GM19397 (cell line): ENCODE results near the gene PANK3.
"Not testable (repeated sequence)": the region's sequence is repeated elsewhere in the genome, so short reads cannot be mapped to it uniquely, and the experiment has no call there.

Experiments
- ATAC-seq: cut with Tn5 transposase; IDR thresholded peaks from one replicate; pipeline ENCODE4 v1.9.1; 2021; ENCODE audit warnings: mild to moderate bottlenecking, moderate library complexity; ENCODE audit not compliant: unreplicated experiment

The PANK3 gene

DNA sequence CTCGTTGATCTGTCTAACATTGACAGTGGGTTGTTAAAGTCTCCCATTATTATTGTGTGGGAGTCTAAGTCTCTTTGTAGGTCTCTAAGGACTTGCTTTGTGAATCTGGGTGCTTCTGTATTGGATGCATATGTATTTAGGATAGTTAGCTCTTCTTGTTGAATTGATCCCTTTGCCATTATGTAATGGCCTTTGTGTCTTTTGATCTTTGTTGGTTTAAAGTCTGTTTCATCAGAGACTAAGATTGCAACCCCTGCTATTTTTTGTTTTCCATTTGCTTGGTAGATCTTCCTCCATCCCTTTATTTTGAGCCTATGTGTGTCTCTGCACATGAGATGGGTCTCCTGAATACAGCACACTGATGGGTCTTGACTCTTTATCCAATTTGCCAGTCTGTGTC, 17.0 kb upstream of the PANK3 start:
- ATAC-seq, result not testable (repeated sequence)

DNA sequence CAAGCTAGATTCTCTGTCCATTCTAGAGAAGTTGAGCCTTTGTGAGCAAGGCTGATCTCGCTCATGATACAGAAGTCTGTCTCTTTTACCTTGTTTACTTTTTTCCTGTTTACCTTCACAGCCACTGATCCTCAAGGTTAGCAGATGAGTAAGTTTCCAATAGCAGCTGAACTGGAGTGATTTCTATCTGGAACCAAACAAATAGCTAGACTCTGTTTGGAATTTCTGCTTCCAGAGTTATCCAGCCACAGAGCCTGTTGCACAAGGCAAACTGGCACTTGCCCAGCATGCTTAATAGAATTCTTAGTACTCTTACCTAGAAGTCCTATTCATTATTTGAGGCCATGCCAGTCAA, 12.8 kb upstream of the PANK3 start:
- ATAC-seq, result no peak

DNA sequence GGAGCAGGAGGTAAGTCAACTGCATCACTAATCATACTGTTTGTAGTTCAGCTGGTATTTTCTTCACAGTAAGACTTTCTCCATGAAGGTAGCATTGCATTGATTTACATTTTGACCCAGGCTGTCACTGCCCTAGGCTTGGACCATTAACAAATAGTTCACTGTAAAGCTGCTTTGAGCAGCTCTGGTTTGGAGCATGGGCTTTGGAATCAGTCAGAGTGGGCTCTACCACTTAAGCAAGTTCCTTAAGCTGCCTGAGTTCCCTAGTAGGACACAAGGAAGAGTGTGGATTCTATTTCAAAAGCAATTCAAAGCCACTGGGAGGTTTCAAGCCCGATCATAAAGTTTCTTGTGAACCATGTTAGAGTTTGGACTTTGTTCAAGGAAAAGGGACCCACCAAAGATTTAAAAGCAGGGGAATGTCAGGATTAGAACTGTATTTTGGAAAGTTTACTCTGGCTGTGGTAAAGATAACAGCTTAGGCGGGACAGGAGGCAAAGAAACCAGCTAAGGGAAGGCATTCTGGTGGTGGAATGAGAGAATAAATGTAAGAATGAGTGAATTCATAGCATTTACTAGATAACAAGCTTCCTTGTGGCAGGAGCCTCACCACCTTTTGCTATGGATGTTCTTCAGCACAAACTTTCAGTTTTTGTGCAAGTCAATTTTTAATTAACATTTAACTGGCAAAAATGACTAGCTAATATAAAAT, 12.3 kb upstream of the PANK3 start:
- ATAC-seq, result no peak

DNA sequence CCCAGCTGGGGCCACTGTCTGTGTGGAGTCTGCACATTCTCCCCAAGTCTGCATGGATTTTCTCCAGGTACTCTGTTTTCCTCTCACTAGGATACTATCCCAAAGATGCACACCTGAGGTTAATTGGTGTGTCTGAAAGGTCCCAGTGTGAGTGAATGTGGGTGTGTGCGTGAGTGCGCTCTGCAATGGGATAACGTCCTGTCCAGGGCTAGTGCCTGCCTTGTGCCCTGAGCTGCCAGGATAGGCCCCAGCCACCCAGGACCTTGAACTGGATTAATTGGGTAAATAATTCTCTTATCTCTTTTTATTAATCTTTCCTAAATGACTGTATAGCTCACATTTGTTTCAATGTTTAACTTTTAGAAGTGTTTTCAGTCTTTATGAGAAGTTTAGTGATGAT, 11.5 kb upstream of the PANK3 start:
- ATAC-seq, result no peak

DNA sequence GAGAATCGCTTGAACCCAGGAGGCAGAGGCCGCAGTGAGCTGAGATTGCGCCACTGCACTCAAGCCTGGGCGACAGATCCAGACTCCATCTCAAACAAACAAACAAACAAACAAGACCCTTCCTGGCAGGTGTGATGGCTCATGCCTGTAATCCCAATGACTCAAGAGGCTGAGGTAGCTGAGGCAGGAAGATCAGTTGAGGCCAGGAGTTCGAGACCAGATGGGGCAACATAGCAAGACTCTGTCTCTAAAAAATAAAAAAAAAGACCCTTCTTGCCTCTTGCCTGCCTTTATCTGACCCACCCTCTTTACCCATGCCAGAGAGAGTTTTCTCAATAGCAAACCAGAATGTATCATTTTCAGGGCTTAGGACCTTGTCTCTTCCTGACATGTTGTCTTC, 8.8 kb upstream of the PANK3 start:
- no peak for ATAC-seq

DNA sequence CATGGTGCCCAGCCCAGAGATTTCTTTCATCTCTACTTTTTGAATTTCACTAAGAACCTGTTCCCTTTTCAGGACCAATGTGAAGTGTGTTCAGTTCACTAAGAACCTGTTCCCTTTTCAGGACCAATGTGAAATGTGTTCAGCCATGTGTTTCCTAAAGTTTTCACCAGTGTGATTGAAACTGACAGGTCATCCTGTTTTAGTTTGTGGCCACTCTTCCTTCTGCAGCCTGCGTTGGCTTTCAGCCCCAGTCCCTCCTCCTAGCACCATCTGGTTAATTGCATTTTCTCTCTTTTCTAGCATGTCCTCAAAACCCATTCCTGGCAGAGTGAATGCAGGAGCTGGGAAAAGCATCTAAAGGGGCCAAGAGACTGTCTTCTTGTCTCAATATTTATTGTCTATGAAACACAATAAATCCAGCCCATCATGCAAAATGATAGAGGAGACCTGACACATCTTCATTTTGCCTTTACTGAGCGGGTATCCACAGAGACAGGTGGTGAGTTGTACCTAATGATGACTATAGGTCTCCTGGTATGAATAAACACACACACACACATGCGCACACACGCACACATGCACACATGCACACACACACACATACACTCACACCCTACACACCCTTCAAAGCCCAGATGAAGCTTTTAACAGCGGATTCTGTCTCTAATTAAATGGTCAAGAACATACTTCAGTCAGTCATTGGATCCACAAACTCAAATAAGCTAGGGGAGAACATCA, 6.1 kb upstream of the PANK3 start:
- ATAC-seq, result no peak

DNA sequence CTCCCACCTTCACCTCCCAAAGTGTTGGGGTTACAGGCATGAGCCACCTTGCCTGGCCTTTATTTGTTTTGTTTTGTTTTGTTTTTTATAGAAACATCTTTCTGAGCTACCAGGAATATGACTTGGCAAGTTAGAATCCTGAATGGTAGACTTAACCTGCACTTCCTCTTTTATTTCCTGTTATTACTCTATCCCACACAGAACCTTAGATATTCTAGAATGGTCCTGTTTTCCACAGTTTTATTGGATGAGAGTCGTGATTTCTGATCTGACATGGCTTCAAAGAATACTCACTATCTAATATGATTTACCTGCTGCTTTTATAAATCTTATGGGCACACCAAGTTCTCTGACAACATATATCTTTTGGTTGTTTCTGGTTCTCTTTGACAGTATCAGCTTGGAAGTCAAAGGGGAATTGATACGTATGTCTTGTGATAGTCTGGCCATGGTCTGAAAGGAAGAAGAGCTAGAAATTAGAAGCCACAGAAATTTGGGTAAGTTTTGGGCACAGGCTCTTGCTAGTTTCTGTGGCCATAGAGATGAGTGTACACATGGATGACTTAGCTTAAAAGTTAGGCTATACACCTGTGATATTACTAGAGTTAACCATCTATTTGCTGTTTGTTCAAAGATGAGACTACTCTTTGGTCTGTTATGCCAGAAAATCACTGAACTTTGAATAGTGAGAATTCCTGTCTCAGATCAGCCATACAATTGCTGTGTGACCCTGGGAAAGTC, 4.7 kb upstream of the PANK3 start:
- ATAC-seq, result peak; percentile 16

DNA sequence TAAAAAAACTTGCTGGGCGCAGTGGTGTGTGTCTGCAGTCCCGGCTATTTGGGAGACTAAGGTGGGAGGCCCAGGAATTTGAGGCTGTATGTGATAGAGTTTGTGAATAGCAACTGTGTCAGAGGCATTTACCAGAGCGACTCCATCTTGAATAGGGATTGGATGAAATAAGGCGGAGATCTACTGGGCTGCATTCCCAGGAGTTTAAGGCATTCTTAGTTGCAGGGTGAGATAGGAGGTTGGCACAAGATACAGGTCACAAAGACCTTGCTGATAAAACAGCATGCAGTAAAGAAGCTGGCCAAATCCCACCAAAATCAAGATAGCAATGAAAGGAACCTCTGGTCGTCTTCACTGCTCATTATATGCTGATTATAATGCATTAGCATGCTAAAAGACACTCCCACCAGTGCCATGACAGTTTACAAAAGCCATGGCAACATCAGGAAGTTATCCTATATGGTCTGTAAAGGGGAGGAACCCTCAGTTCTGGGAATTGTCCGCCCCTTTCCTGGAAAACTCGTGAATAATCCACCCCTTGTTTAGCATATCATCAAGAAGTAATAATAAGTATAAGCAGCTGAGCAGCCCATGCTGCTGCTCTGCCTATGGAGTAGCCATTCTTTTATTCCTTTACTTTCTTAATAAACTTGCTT, 1.8 kb upstream of the PANK3 start:
- not testable (repeated sequence) for ATAC-seq

DNA sequence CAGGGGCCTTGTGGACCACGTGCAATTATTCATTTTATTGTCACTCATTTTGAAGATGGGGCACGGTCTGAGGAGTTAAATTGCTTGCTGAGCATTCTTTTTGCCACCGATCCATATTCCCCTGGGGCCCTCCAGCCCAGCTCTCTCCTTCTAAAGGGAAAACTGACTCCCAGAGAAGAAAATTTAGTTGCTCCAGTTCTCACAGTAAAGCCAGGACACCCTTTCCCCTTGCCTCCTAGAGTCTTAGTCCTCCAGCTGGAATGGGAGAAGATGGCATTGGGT, 1.0 kb upstream of the PANK3 start:
- no peak for ATAC-seq

DNA sequence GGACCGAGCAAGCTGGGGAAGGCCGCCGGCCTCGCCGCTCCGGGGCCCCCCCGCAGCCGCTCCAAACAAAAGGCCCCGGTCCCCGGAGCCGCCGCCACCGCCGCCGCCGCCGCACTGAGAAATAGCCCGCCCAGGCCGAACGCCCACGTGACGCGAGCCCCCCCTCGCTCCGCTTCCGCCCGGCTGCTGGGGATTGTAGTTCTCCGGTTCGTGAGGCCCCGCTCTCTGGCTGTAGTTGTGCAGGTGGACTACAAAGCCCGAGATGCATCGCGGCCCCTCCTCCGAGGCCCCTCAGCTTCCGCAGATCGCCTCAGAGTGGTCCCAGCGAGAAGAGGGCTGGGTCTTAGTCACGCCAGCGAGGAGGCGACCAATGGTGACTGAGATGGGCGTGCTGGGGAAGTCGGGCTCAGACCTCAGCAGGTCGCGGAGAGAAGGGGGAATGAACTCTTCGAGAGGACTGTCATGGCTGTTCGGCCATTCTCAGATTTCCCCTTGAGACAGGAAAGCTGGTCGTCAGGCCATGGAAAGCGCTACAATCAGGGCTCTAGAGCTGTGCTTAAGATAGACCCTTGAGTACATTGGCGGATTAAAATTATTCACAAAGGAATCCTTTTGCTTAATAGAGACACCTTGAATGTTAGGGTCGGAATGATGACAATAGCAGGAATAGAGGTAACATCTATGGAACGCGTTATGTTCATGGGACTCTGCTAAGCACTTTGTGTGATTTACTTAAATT, 489 bp upstream of the PANK3 start:
- ATAC-seq, result peak; percentile 94

DNA sequence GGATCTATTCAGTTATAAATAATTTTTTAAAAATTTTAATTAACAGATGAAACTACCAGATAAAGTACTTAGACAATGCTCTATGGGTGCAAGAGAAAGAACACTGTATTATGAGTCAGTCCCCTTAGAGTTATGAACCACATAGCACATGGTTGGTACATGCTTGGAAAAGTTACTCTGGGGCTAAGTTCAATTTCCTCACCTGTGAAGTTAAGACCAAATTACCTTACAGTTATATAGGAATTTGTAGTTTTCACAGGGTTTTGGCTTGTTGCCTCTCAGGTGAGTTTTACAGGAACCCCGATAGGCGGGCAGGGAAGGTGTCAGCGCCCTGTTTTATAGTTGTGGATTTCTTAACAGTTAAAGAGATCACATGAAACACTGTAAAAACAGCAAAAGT, 1.2 kb downstream of the PANK3 start:
- ATAC-seq, result no peak

DNA sequence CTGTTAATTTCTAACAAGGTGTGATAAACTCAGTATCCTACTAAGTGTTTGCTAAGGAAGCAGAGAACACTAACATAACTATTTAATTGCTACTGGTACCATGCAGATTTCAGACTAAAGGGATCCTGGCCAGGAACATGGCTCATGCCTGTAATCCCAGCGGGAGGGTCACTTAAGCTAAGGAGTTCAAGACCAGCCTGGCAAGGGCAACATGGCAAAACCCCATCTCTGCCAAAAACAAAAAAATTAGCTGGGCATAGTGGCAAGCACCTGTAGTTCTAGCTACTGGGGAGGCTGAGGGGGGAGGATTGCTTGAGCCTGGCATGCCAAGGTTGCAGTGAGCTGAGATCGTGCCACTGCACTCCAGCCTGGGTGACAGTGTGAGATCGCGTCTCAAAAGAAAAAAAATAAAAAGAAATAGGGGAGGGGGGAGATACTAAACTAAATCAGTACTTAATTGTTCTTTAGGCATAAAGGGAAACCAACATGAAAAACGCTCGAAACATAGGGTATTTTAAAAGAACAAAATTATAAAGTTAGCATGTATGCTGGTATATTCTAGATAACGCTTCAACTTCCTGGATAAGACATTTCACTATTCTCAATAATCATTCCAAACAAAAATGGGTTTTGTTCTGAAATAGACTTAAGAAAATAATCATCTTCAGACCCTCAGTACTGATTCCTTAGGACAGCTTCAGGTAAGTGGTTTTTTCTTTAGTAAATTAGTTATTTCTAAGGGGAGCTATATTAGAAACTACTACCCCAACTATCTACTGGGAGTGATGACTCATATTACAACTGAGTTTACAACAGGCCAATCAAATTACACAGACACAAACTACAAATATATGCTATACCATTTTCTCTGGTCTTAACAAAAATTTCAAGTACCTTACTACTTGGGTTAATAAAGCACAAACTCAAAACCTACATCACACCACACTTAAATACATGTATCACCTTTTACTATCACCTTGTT, 3.5 kb downstream of the PANK3 start:
- no peak for ATAC-seq

DNA sequence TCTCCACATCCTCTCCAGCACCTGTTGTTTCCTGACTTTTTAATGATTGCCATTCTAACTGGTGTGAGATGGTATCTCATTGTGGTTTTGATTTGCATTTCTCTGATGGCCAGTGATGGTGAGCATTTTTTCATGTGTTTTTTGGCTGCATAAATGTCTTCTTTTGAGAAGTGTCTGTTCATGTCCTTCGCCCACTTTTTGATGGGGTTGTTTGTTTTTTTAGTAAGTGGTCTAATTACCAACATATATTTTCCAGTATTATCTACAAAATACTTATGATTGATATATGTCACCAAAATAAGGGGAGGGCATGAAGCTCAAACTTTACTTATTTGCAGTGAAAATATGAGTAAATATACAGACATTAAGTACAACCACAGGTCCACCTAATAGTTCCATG, 5.0 kb downstream of the PANK3 start:
- not testable (repeated sequence) for ATAC-seq

DNA sequence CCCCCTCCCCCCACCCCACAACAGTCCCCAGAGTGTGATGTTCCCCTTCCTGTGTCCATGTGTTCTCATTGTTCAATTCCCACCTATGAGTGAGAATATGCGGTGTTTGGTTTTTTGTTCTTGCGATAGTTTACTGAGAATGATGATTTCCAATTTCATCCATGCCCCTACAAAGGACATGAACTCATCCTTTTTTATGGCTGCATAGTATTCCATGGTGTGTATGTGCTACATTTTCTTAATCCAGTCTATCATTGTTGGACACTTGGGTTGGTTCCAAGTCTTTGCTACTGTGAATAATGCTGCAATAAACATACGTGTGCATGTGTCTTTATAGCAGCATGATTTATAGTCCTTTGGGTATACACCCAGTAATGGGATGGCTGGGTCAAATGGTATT, 5.5 kb downstream of the PANK3 start:
- ATAC-seq, result not testable (repeated sequence)

DNA sequence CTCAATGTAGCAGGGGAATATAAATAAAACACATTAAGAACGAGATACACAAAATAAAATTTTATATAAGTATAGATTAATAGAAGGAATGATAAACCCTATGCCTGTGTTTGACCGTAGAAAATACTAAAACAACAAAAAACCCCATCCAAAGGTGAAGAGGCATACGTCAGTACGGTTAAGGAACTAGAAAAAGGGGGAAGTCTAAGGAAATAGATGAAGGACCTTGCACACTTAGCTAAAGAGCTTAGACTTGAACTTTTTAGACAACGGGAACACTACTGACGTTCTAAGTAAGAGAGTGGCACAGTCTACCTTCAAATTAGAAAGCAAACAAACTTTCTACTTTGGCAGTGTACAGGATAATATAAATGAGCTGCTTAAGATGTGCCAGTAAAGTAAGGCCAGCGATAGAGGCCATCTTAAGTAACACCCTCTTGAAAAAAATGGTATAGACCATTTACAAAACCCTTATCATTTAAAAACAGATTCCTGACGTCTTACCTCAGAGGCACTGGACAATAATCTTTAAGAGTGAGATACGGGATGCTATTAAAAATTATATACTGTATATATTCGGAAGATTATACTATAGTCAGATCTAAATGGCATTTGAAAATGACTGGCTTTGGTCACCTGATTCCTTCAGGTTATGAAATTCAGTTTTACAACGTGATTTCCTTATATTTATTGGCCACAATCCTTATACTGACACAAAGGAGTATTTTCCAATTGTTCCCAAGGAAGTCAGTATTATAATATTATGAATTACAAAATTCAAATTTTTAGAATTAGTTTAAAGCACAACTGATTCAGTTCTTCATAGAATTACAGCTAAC, 8.5 kb downstream of the PANK3 start:
- ATAC-seq, result no peak

DNA sequence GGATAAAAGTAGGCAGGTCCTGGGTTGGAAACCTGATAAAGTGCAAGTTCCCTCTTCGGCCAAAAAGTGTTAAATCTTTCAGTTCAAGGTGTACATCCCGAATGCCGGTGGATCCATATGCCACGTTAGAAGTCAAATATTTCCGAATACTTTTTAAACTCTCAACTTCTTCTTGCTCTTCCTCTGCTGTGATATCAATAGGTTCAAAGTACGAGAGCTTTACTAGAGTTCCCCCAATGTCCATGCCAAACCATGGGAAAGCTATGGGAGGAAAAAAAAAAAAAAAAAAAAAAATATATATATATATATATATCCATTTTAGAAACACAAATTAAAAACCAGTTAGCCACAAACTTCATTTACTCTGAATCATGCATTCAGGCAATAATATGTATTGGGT, 10.4 kb downstream of the PANK3 start:
- ATAC-seq, result no peak

DNA sequence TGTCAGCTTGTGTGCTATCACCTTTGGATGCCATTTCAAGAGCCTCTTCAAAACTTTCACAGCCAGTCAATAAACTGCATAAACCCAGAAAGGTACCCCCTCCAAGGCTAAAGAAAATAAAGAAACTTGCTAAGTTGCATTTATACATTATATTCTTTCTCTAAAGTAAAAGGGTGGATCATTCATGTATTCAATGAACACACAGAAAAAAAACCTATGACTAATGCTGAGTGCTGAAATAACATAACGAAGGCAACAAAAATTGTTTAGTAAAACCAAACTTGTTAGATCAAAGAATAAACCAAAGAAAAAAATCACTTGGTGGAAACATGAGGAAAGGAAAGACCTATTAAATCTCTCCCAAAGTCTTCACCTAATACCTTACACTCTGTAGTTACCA, 15.2 kb downstream of the PANK3 start:
- no peak for ATAC-seq

DNA sequence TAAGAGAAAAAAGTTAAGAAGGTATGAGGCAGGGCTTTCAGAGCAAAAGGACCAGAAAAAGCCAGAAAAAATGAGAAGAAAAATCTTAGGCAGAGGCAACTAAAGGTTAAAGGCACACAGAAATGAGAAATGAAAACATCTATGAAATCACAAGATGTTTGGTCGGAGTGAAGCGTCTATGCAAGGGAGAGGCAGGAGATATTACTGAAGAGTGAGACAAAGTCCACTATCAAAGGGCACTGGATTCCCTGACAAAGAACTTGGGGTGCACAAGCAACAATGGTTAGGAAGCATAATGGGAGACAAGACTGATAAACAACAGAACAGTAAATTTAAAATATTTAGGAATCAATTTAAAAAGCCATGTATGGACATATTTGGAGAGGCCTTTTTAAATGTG, 16.9 kb downstream of the PANK3 start:
- ATAC-seq, result no peak

DNA sequence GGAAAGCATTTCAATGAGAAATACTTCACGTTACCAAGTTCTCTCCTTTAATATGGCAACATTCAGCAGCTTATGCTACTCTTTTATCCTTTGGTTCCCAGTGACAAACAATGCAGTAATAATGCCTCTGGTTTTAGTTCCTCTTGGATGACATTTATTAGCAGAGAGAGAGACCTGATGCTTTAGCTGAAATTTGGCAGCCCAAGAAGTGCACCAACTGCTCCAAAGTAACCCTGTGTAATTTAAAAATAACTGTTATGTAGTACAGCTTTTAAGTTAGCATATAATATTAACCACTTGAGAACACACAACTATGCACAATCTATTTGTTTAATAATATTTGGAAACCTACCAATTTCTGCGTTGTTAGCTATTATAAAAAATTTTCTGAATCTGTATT, 21.8 kb downstream of the PANK3 start:
- ATAC-seq, result no peak
